ENCODE measurements around the gene GPR132.

DNA sequence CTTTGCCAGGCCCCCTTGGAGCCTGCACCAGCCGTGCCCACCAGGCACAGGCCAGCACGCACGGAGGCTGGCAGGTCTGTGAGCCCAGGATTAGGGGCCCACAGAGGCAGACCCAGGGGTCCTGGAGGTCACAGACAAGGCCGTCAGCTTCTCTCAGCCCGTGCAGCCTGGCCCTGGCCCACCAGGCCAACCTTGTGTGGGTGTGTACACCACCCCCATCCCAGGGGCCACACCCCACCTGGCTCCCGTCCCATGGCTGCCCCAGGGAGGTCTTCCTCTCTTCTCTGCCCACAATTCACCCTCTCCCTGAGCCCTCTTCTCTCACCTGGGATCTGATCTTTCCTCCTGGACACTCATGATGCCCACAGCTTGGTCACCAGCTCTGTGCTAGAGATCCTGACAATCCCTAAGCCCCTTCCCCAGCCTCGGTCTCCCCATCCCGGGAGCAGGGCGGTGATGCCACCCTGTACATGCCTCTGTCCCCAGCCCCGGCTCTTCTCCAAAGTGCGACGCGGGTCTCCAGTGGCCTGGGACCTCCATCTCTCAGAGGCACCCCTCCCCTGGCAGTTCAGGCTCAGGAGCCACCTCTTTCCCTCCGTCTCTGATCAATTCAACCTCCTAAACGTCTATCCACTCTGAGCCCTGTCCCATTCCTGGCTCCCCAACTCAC, 31.1 kb upstream of the GPR132 start:
- TF ChIP-seq, protein P1, sequence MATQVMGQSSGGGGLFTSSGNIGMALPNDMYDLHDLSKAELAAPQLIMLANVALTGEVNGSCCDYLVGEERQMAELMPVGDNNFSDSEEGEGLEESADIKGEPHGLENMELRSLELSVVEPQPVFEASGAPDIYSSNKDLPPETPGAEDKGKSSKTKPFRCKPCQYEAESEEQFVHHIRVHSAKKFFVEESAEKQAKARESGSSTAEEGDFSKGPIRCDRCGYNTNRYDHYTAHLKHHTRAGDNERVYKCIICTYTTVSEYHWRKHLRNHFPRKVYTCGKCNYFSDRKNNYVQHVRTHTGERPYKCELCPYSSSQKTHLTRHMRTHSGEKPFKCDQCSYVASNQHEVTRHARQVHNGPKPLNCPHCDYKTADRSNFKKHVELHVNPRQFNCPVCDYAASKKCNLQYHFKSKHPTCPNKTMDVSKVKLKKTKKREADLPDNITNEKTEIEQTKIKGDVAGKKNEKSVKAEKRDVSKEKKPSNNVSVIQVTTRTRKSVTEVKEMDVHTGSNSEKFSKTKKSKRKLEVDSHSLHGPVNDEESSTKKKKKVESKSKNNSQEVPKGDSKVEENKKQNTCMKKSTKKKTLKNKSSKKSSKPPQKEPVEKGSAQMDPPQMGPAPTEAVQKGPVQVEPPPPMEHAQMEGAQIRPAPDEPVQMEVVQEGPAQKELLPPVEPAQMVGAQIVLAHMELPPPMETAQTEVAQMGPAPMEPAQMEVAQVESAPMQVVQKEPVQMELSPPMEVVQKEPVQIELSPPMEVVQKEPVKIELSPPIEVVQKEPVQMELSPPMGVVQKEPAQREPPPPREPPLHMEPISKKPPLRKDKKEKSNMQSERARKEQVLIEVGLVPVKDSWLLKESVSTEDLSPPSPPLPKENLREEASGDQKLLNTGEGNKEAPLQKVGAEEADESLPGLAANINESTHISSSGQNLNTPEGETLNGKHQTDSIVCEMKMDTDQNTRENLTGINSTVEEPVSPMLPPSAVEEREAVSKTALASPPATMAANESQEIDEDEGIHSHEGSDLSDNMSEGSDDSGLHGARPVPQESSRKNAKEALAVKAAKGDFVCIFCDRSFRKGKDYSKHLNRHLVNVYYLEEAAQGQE (IDR thresholded peaks at IDR 0.05; ENCODE audit: unreplicated experiment) = no peak
- TF ChIP-seq EZH2 (IDR thresholded peaks at IDR 0.05; ENCODE audit: low read depth, unreplicated experiment) (no peak), CTCF (conservative IDR thresholded peaks at IDR 0.05; ENCODE audit: low read depth in 2 of 2) (no peak), ZNF331 (CRISPR knock-in tag; IDR thresholded peaks at IDR 0.05; ENCODE audit: low read depth) (no peak), POLR2AphosphoS5 (IDR thresholded peaks at IDR 0.05; ENCODE audit: low read depth) (no peak), EZH2phosphoT487 (IDR thresholded peaks at IDR 0.05; ENCODE audit: unreplicated experiment) (no peak), JUNB (IDR thresholded peaks at IDR 0.05; ENCODE audit: unreplicated experiment) (no peak), CREB1 (CRISPR knock-in tag; IDR thresholded peaks at IDR 0.05; ENCODE audit: low read depth) (no peak), STAT1 (IDR thresholded peaks at IDR 0.05; ENCODE audit: unreplicated experiment) (no peak)
